Measurements from ENCODE around the gene DDX43. TPM values are rescaled to one million over a fixed set of nuclear protein-coding genes. Genes with fewer than 3 reads are reported as not detected.

DDX43 gene
- total and polyA plus RNA-seq, 2 of the 4 experiments (the other 2 are of a cell fraction) = 0.07 TPM; not detected in 1

DNA sequence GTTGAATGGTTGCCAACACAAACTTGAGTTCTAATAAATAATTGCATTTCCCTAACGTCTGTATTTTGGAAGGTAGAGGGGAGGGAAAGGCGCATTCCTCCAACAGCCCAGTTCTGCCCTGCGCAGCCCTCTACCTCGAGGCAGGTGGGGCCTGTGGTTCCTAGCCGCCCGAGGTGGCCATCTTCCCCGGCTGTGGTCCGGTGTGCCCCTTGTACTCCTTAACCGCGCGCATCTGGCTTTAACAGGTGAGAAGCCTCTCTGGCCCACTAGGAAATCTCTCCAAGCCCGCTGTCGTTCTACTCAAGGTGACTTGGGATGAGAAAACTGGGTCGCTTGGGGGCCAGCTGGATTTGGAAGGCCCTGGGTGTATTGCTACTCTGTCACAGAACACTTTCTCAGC, 30.5 kb upstream of the DDX43 start:
- Histone ChIP-seq H3K4me3 (ENCODE audit: insufficient read depth, low read depth, low read length) (no peak overlapping the region), H3K9ac (ENCODE audit: low read depth, low read length) (no peak overlapping the region), H2AFZ (replicated peaks; ENCODE audit: low read length, poor library complexity) (no peak overlapping the region), H2BK120ac (ENCODE audit: low read depth, low read length) (no peak overlapping the region), H3K36me3 (ENCODE audit: control insufficient read depth, insufficient read depth, low read length) (no peaks in the 10 kb centered on the region), H2BK5ac (ENCODE audit: low read depth, low read length, poor library complexity, severe bottlenecking) (no peak overlapping the region), H4K20me1 (ENCODE audit: insufficient read depth, low read length) (no peaks in the 10 kb centered on the region), H3K4me1 (ENCODE audit: control insufficient read depth, insufficient read depth, low read length) (no peaks in the 10 kb centered on the region), H3K79me1 (ENCODE audit: low read depth in 1 of 2, low read length in 2 of 2) (no peaks in the 10 kb centered on the region), H3K23ac (ENCODE audit: low read depth, low read length) (no peak overlapping the region), H3K9me1 (ENCODE audit: insufficient read depth, low read length) (no peaks in the 10 kb centered on the region), H3K27me3 (ENCODE audit: control insufficient read depth, insufficient read depth, low read length) (peaks cover 3% of the 10 kb centered on the region), H3K9me3 (ENCODE audit: control insufficient read depth, insufficient read depth, low read length) (peaks cover 2% of the 10 kb centered on the region; the same call in 1 of the 2 replicates), H2AK5ac (ENCODE audit: low read depth, low read length) (no peak overlapping the region), H2BK15ac (ENCODE audit: low read depth, low read length) (no peak overlapping the region), H3K27ac (ENCODE audit: insufficient read depth, low read length) (no peak overlapping the region), H4K91ac (ENCODE audit: insufficient read depth, low read depth, low read length) (no peak overlapping the region), H2AK9ac (replicated peaks; ENCODE audit: low read depth, low read length, poor library complexity) (no peak overlapping the region), H3K4me2 (ENCODE audit: low read depth, low read length) (no peak overlapping the region), H4K5ac (ENCODE audit: low read depth, low read length) (no peak overlapping the region), H4K8ac (ENCODE audit: low read depth in 2 of 2, low read length in 2 of 2) (no peak overlapping the region), H3K18ac (ENCODE audit: low read depth, low read length) (no peak overlapping the region), H2BK20ac (ENCODE audit: low read depth, low read length) (no peak overlapping the region), H3K14ac (replicated peaks; ENCODE audit: low read depth, low read length) (no peak overlapping the region), H3K4ac (ENCODE audit: low read depth, low read length) (no peak overlapping the region), H3K56ac (ENCODE audit: extremely low read depth, insufficient read depth, low read length) (no peak overlapping the region)
- no TSS peak for BruUV-seq (replicated peaks)
- dilution Hi-C loops (cut with HindIII; ENCODE audit: low sequenced_read_pairs, unreplicated experiment) (no loop called here), in situ Hi-C loops (cut with MboI; ENCODE audit: low sequenced_read_pairs) (no loop called here), intact Hi-C loops (cut with micrococcal nuclease) (no loop called here)
- ATAC-seq (ENCODE audit: low read depth) = no peak
- POLR2A ChIA-PET (ENCODE audit: unreplicated experiment) = no interaction called here
- DNase-seq = no peak
- CTCF ChIA-PET = interaction anchor here (0.6 kb wide), 1 partner anchor 12 kb away, joined by 4 read pairs; no protein-coding TSS in a partner anchor
- no peak for TF ChIP-seq CHD1 (IDR thresholded peaks at IDR 0.05; ENCODE audit: low read depth, low read length)
- TF ChIP-seq RCOR1 (IDR thresholded peaks at IDR 0.05; ENCODE audit: insufficient replicate concordance, low read length) = no peak
- no peak for TF ChIP-seq MXI1 (IDR thresholded peaks at IDR 0.05; ENCODE audit: borderline replicate concordance, low read depth, low read length)
- no peak for TF ChIP-seq MAFK (IDR thresholded peaks at IDR 0.05; ENCODE audit: low read depth, low read length)
- TF ChIP-seq SMC3 (IDR thresholded peaks at IDR 0.05; ENCODE audit: low read depth, low read length) = no peak
- TF ChIP-seq, protein P1, sequence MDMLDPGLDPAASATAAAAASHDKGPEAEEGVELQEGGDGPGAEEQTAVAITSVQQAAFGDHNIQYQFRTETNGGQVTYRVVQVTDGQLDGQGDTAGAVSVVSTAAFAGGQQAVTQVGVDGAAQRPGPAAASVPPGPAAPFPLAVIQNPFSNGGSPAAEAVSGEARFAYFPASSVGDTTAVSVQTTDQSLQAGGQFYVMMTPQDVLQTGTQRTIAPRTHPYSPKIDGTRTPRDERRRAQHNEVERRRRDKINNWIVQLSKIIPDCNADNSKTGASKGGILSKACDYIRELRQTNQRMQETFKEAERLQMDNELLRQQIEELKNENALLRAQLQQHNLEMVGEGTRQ (IDR thresholded peaks at IDR 0.05; ENCODE audit: low read depth, low read length) = no peak
- TF ChIP-seq NFE2L2 (IDR thresholded peaks at IDR 0.05; ENCODE audit: low read depth, low read length) = no peak
- TF ChIP-seq, protein P2, sequence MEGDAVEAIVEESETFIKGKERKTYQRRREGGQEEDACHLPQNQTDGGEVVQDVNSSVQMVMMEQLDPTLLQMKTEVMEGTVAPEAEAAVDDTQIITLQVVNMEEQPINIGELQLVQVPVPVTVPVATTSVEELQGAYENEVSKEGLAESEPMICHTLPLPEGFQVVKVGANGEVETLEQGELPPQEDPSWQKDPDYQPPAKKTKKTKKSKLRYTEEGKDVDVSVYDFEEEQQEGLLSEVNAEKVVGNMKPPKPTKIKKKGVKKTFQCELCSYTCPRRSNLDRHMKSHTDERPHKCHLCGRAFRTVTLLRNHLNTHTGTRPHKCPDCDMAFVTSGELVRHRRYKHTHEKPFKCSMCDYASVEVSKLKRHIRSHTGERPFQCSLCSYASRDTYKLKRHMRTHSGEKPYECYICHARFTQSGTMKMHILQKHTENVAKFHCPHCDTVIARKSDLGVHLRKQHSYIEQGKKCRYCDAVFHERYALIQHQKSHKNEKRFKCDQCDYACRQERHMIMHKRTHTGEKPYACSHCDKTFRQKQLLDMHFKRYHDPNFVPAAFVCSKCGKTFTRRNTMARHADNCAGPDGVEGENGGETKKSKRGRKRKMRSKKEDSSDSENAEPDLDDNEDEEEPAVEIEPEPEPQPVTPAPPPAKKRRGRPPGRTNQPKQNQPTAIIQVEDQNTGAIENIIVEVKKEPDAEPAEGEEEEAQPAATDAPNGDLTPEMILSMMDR (conservative IDR thresholded peaks at IDR 0.05; ENCODE audit: low read depth, low read length) = no peak
- TF ChIP-seq RFX5 (IDR thresholded peaks at IDR 0.05; ENCODE audit: low read depth, low read length) = no peak
- TF ChIP-seq CEBPB (IDR thresholded peaks at IDR 0.05; ENCODE audit: low read depth, low read length) = no peak
- TF ChIP-seq BHLHE40 (IDR thresholded peaks at IDR 0.05; ENCODE audit: low read depth, low read length) = no peak
- TF ChIP-seq, protein P3, sequence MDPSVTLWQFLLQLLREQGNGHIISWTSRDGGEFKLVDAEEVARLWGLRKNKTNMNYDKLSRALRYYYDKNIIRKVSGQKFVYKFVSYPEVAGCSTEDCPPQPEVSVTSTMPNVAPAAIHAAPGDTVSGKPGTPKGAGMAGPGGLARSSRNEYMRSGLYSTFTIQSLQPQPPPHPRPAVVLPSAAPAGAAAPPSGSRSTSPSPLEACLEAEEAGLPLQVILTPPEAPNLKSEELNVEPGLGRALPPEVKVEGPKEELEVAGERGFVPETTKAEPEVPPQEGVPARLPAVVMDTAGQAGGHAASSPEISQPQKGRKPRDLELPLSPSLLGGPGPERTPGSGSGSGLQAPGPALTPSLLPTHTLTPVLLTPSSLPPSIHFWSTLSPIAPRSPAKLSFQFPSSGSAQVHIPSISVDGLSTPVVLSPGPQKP (IDR thresholded peaks at IDR 0.05; ENCODE audit: borderline replicate concordance, low read depth, low read length) = no peak
- no peak for TF ChIP-seq POLR2A (IDR thresholded peaks at IDR 0.05; ENCODE audit: low read depth, low read length)
- TF ChIP-seq FOS (IDR thresholded peaks at IDR 0.05; ENCODE audit: low read depth, low read length) = no peak
- TF ChIP-seq RAD21 (IDR thresholded peaks at IDR 0.05; ENCODE audit: low read length) = no peak
- WGBS, 2 experiments (ENCODE audit: extremely low coverage in 2 of 2, insufficient read length in 1 of 2) = no CpG with 5 or more reads among the region's 14 CpGs

Data from IMR-90 (cell line).